NCI-H1436 (cell line): ENCODE results near the gene MAFB.

ENCODE experiments used
- DNase-seq: peaks from one replicate; lab custom pipeline; 2025; lab: John Stamatoyannopoulos, UW

MAFB gene

GRCh38 chr20:40702504-40702903 is 13.5 kb upstream of the MAFB start:
- DNase-seq = no peak

- no peak for DNase-seq
These were observed 9.7 kb upstream of the MAFB start for GRCh38 chr20:40698744-40699143.

- no peak for DNase-seq
These were observed 9.2 kb upstream of the MAFB start for GRCh38 chr20:40698281-40698680.

GRCh38 chr20:40697541-40697940 is 8.5 kb upstream of the MAFB start:
- no peak for DNase-seq

GRCh38 chr20:40695214-40695613 is 6.2 kb upstream of the MAFB start:
- DNase-seq = no peak

GRCh38 chr20:40694246-40694645 is 5.2 kb upstream of the MAFB start:
- no peak for DNase-seq

GRCh38 chr20:40692240-40693011 is 3.4 kb upstream of the MAFB start:
- no peak for DNase-seq

- DNase-seq = no peak
These were observed 2.7 kb upstream of the MAFB start for GRCh38 chr20:40691566-40692239.

GRCh38 chr20:40690836-40691565 is 2.0 kb upstream of the MAFB start:
- no peak for DNase-seq

GRCh38 chr20:40689943-40690835 is 1.2 kb upstream of the MAFB start:
- peak; percentile 10 for DNase-seq

GRCh38 chr20:40688129-40689099 is 622 bp downstream of the MAFB start:
- DNase-seq = no peak

- DNase-seq = no peak
These were observed 1.5 kb downstream of the MAFB start for GRCh38 chr20:40687384-40688128.

GRCh38 chr20:40686893-40687292 is 2.1 kb downstream of the MAFB start:
- no peak for DNase-seq

GRCh38 chr20:40686434-40686882 is 2.6 kb downstream of the MAFB start:
- no peak for DNase-seq

- no peak for DNase-seq
These were observed 3.7 kb downstream of the MAFB start for GRCh38 chr20:40685349-40685748.

GRCh38 chr20:40683894-40684268 is 5.2 kb downstream of the MAFB start:
- no peak for DNase-seq

- no peak for DNase-seq
These were observed 5.7 kb downstream of the MAFB start for GRCh38 chr20:40683221-40683893.

- DNase-seq = no peak
These were observed 6.7 kb downstream of the MAFB start for GRCh38 chr20:40682104-40682981.
